NB4 (cell line): ENCODE results near the gene AUTS2.

Source experiments
- DNase-seq: peaks from one replicate; pipeline ENCODE4 v3.0.0; 2010; ENCODE audit warnings: low read depth
- H3K4me3 ChIP-seq: one replicate; pipeline ENCODE4 v1.5.1; 2011; ENCODE audit warnings: mild to moderate bottlenecking, low read depth, low read length, moderate library complexity
- CTCF ChIP-seq: IDR thresholded peaks from one replicate; pipeline ENCODE4 v1.5.1; 2012; ENCODE audit warnings: low read depth, low read length
- MAX ChIP-seq: IDR thresholded peaks from 2 replicates; pipeline ENCODE4 v1.6.1; 2011; ENCODE audit warnings: low read depth, low read length
- MYC ChIP-seq: IDR thresholded peaks from 2 replicates; pipeline ENCODE4 v1.6.1; 2011; ENCODE audit warnings: low read depth, low read length
- POLR2A ChIP-seq: IDR thresholded peaks from 2 replicates; pipeline ENCODE4 v1.6.1; 2011; ENCODE audit warnings: mild to moderate bottlenecking; ENCODE audit not compliant: insufficient read length; ENCODE audit errors: extremely low read depth

AUTS2 gene

GRCh38 chr7:69860486-69860885 is 262.2 kb downstream of the AUTS2 start:
- no peak for TF ChIP-seq MYC
- no peak for TF ChIP-seq POLR2A
- no peak for TF ChIP-seq CTCF
- no peak for TF ChIP-seq MAX
- no peak for DNase-seq
- H3K4me3 ChIP-seq, result no peak overlapping the region

GRCh38 chr7:69860941-69861622 is 262.8 kb downstream of the AUTS2 start:
- TF ChIP-seq CTCF (no peak), POLR2A (no peak), MAX (no peak), MYC (no peak)
- DNase-seq, result no peak
- no peak overlapping the region for H3K4me3 ChIP-seq

GRCh38 chr7:69862413-69863064 is 264.3 kb downstream of the AUTS2 start:
- no peak for TF ChIP-seq MAX
- TF ChIP-seq CTCF, result no peak
- TF ChIP-seq MYC, result no peak
- TF ChIP-seq POLR2A, result no peak
- no peak for DNase-seq
- no peak overlapping the region for H3K4me3 ChIP-seq

GRCh38 chr7:69864274-69864673 is 266.0 kb downstream of the AUTS2 start:
- no peak for DNase-seq
- TF ChIP-seq CTCF (no peak), POLR2A (no peak), MAX (no peak), MYC (no peak)
- H3K4me3 ChIP-seq, result no peak overlapping the region

GRCh38 chr7:69864822-69865221 is 266.5 kb downstream of the AUTS2 start:
- DNase-seq, result no peak
- no peak overlapping the region for H3K4me3 ChIP-seq
- TF ChIP-seq CTCF (no peak), MYC (no peak), MAX (no peak), POLR2A (no peak)
